ENCODE data around the gene TTC28.
"Not testable (repeated sequence)": the region's sequence is repeated elsewhere in the genome, so short reads cannot be mapped to it uniquely, and the experiment has no call there.

The TTC28 gene

GRCh38 chr22:28679611-28680287 lies at the start of gene TTC28:
TSS of gene TTC28 (minus strand) at chr22:28679840. CDS start at chr22:28679723, 117 bp downstream.
- DNase-seq: peak; percentile 92

- no peak for DNase-seq
These were observed 49.1 kb upstream of the TTC28 start for GRCh38 chr22:28728621-28729313.

- no peak for DNase-seq
These were observed 48.4 kb upstream of the TTC28 start for GRCh38 chr22:28728002-28728401.

GRCh38 chr22:28718044-28718443 lies 38.4 kb upstream of the TTC28 start:
- no peak for DNase-seq

GRCh38 chr22:28716686-28717085 lies 37.0 kb upstream of the TTC28 start:
- no peak for DNase-seq

- no peak for DNase-seq
These were observed 36.0 kb upstream of the TTC28 start for GRCh38 chr22:28715611-28716010.

GRCh38 chr22:28714043-28714628 lies 34.5 kb upstream of the TTC28 start:
- no peak for DNase-seq

GRCh38 chr22:28711820-28712777 lies 32.5 kb upstream of the TTC28 start:
- no peak for DNase-seq

- no peak for DNase-seq
These were observed 31.7 kb upstream of the TTC28 start for GRCh38 chr22:28711341-28711740.

- no peak for DNase-seq
These were observed 31.0 kb upstream of the TTC28 start for GRCh38 chr22:28710576-28711191.

GRCh38 chr22:28710107-28710506 lies 30.5 kb upstream of the TTC28 start:
- DNase-seq: no peak

- no peak for DNase-seq
These were observed 27.2 kb upstream of the TTC28 start for GRCh38 chr22:28706845-28707244.

GRCh38 chr22:28703436-28703835 lies 23.8 kb upstream of the TTC28 start:
- no peak for DNase-seq

GRCh38 chr22:28702891-28703290 lies 23.3 kb upstream of the TTC28 start:
- no peak for DNase-seq

- DNase-seq: not testable (repeated sequence)
These were observed 13.6 kb upstream of the TTC28 start for GRCh38 chr22:28693041-28693760.

- DNase-seq: not testable (repeated sequence)
These were observed 10.2 kb upstream of the TTC28 start for GRCh38 chr22:28689796-28690195.

- not testable (repeated sequence) for DNase-seq
These were observed 3.3 kb upstream of the TTC28 start for GRCh38 chr22:28682966-28683365.

GRCh38 chr22:28680813-28681490 lies 1.3 kb upstream of the TTC28 start:
- DNase-seq: not testable (repeated sequence)

- DNase-seq: peak; percentile 43
These were observed 646 bp downstream of the TTC28 start for GRCh38 chr22:28678778-28679610.

GRCh38 chr22:28678170-28678569 lies 1.5 kb downstream of the TTC28 start:
- not testable (repeated sequence) for DNase-seq

All from right hindlimb (tissue), 1 donor.